HepG2 (cell line): Measurements from ENCODE around the gene ZDHHC11.
"Not testable (repeated sequence)": the region's sequence is repeated elsewhere in the genome, so short reads cannot be mapped to it uniquely, and the experiment has no call there.

Experiments used
- ATF3 ChIP-seq: sonication (generic); formaldehyde crosslinking; IDR thresholded peaks from 2 replicates; pipeline ENCODE4 v1.4.0; 2020; ENCODE audit warnings: missing genetic modification reagents
- CTCF ChIP-seq: sonication (generic); formaldehyde crosslinking; IDR thresholded peaks from 2 replicates; pipeline ENCODE4 v1.5.0; 2020; ENCODE audit warnings: mild to moderate bottlenecking, missing genetic modification reagents, moderate library complexity
- HMGXB4 ChIP-seq, 2 experiments: sonication (generic) in 1 of 2; formaldehyde crosslinking in 1 of 2; IDR thresholded peaks; 2 replicates each; pipeline versions ENCODE4 v1.4.0 to v1.6.1; 2018 to 2020; ENCODE audit warnings: missing genetic modification reagents in 2 of 2, borderline replicate concordance in 1 of 2, low read depth in 1 of 2, mild to moderate bottlenecking in 1 of 2, missing biosample characterization in 1 of 2
- MIER3 ChIP-seq: IDR thresholded peaks from 2 replicates; pipeline ENCODE4 v1.6.1; 2016; ENCODE audit warnings: missing compliant biosample characterization, borderline replicate concordance
- PATZ1 ChIP-seq: sonication (generic); formaldehyde crosslinking; IDR thresholded peaks from 2 replicates; pipeline ENCODE4 v1.4.0; 2020; ENCODE audit warnings: missing genetic modification reagents
- TAF1 ChIP-seq: sonication (generic); formaldehyde crosslinking; IDR thresholded peaks from 2 replicates; pipeline ENCODE4 v1.4.0; 2020; ENCODE audit warnings: missing genetic modification reagents
- ZBTB49 ChIP-seq: sonication (generic); formaldehyde crosslinking; IDR thresholded peaks from 2 replicates; pipeline ENCODE4 v1.4.0; 2020; ENCODE audit warnings: missing genetic modification reagents, borderline replicate concordance
- ZBTB8A ChIP-seq: sonication (generic); formaldehyde crosslinking; IDR thresholded peaks from 2 replicates; pipeline ENCODE4 v1.4.0; 2020; ENCODE audit warnings: mild to moderate bottlenecking, low read depth, missing genetic modification reagents, borderline replicate concordance
- ZNF30 ChIP-seq: sonication (generic); formaldehyde crosslinking; IDR thresholded peaks from 2 replicates; pipeline ENCODE4 v1.5.0; 2020; ENCODE audit warnings: mild to moderate bottlenecking, missing genetic modification reagents
- ZNF367 ChIP-seq: sonication (generic); formaldehyde crosslinking; IDR thresholded peaks from 2 replicates; pipeline ENCODE4 v1.4.0; 2020; ENCODE audit warnings: missing genetic modification reagents, borderline replicate concordance
- ZNF83 ChIP-seq: sonication (generic); formaldehyde crosslinking; IDR thresholded peaks from 2 replicates; pipeline ENCODE4 v1.4.0; 2020; ENCODE audit warnings: missing genetic modification reagents, mild to moderate bottlenecking, borderline replicate concordance

- not testable (repeated sequence) for TF ChIP-seq ZNF83; PATZ1; ZBTB49; ZNF367; CTCF (CRISPR knock-in tag); ATF3 (CRISPR knock-in tag); ZNF30 (CRISPR knock-in tag); TAF1 (CRISPR knock-in tag); MIER3; ZBTB8A (CRISPR knock-in tag); HMGXB4 (CRISPR knock-in tag; IDR thresholded peaks at IDR 0.05; ENCODE audit: borderline replicate concordance in 1 of 2, low read depth in 1 of 2)
Observed at GRCh38 chr5:787857-788233, 62.9 kb downstream of the ZDHHC11 start.
